ENCODE results near the gene FCHSD2. TPM values are rescaled to one million over a fixed set of nuclear protein-coding genes. Genes with fewer than 3 reads are reported as not detected.

Gene FCHSD2
- total RNA-seq, 4 donors from 2014 or later = 6.7 to 14.7 (median 8.5) TPM

GRCh38 chr11:72871119-72871518, 271.0 kb downstream of the FCHSD2 start:
- no peak overlapping the region for H3K4me3 ChIP-seq (ENCODE audit: low read depth, poor library complexity, severe bottlenecking)
- intact Hi-C loops (cut with DNase I; ENCODE audit: low total_unique reads) = no loop called here
- TF ChIP-seq POLR2A (IDR thresholded peaks at IDR 0.05) = no peak
- TF ChIP-seq CTCF (IDR thresholded peaks at IDR 0.05) = no peak
- no peak for DNase-seq (ENCODE audit: low spot score in 2 of 2)
- WGBS, 2 donors = 80 to 81% methylated on average over 1 of the region's 1 CpG

- 86 to 90% methylated on average over 4 of the region's 4 CpGs for WGBS, 2 donors
- no peak overlapping the region for H3K4me3 ChIP-seq (ENCODE audit: low read depth, poor library complexity, severe bottlenecking)
- no peak for TF ChIP-seq POLR2A (IDR thresholded peaks at IDR 0.05)
- no peak for TF ChIP-seq CTCF (IDR thresholded peaks at IDR 0.05)
- intact Hi-C loops (cut with DNase I; ENCODE audit: low total_unique reads) = no loop called here
- no peak for DNase-seq (ENCODE audit: low spot score in 2 of 2)
These were observed 272.3 kb downstream of the FCHSD2 start for GRCh38 chr11:72869831-72870230.

GRCh38 chr11:72867970-72868369, 274.1 kb downstream of the FCHSD2 start:
- H3K4me3 ChIP-seq (ENCODE audit: low read depth, poor library complexity, severe bottlenecking) = no peak overlapping the region
- DNase-seq (ENCODE audit: low spot score in 2 of 2) = no peak
- 99% methylated on average over 5 of the region's 5 CpGs for WGBS, 2 donors
- TF ChIP-seq POLR2A (IDR thresholded peaks at IDR 0.05) = no peak
- no peak for TF ChIP-seq CTCF (IDR thresholded peaks at IDR 0.05)
- intact Hi-C loops (cut with DNase I; ENCODE audit: low total_unique reads) = no loop called here

- intact Hi-C loops (cut with DNase I; ENCODE audit: low total_unique reads) = no loop called here
- no peak for DNase-seq (ENCODE audit: low spot score in 2 of 2)
- TF ChIP-seq POLR2A (IDR thresholded peaks at IDR 0.05) = no peak
- TF ChIP-seq CTCF (IDR thresholded peaks at IDR 0.05) = no peak
- H3K4me3 ChIP-seq (ENCODE audit: low read depth, poor library complexity, severe bottlenecking) = no peak overlapping the region
- 25 to 28% methylated on average over 5 of the region's 5 CpGs for WGBS, 2 donors
These were observed 277.1 kb downstream of the FCHSD2 start for GRCh38 chr11:72864702-72865655.

GRCh38 chr11:72863916-72864315, 278.2 kb downstream of the FCHSD2 start:
- WGBS, 2 donors = 58 to 63% methylated on average over 1 of the region's 1 CpG
- no peak for DNase-seq (ENCODE audit: low spot score in 2 of 2)
- TF ChIP-seq POLR2A (IDR thresholded peaks at IDR 0.05) (no peak), CTCF (IDR thresholded peaks at IDR 0.05) (no peak)
- intact Hi-C loops (cut with DNase I; ENCODE audit: low total_unique reads) = no loop called here
- no peak overlapping the region for H3K4me3 ChIP-seq (ENCODE audit: low read depth, poor library complexity, severe bottlenecking)

All from lower leg skin (tissue), 4 donors.